Measurements from ENCODE around the gene PRRT1B.

DNA sequence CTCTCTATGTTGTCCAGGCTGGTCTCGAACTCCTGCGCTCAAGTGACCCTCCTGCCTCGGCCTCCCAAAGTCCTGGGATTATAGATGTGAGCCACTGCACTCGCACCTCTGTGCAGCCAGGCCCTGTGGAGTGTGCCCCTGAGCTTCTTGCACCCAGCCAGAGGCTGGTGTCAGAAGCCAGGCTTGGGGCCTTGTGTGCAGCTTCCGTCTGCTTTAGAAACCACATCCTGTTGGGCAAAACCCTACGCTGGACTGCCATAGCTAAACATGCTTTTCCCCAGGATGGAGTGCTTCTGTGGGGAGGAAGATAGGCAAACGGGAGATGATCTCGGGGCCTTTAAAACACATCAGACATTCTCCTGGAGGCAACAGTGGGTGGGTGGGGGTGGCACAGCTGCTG, 40.1 kb downstream of the PRRT1B start:
- TF ChIP-seq EP300 (IDR thresholded peaks at IDR 0.05) = no peak
- no peak for TF ChIP-seq CTCF (IDR thresholded peaks at IDR 0.05)
- TF ChIP-seq POLR2A (IDR thresholded peaks at IDR 0.05) = no peak

Data from gastroesophageal sphincter (tissue), 3 donors.